KMS-11 (cell line): ENCODE measurements around the gene GRM7.

Source experiments
- H2AFZ ChIP-seq: fragments of 200-600 bp; sonication (generic); 2 replicates; pipeline ENCODE4 v1.6.1; 2016; ENCODE audit warnings: antibody characterized with exemption, mixed run types, low read depth
- H3K27ac ChIP-seq: fragments of 200-600 bp; sonication (generic); 2 replicates; pipeline ENCODE4 v1.6.1; 2016; ENCODE audit warnings: mild to moderate bottlenecking, mixed run types
- H3K27me3 ChIP-seq: fragments of 200-600 bp; sonication (generic); 2 replicates; pipeline ENCODE4 v1.6.1; 2017; ENCODE audit warnings: mild to moderate bottlenecking, low read depth, mixed run types, moderate library complexity; ENCODE audit not compliant: insufficient read depth
- H3K36me3 ChIP-seq: fragments of 200-600 bp; sonication (generic); 2 replicates; pipeline ENCODE4 v1.6.1; 2017; ENCODE audit warnings: mild to moderate bottlenecking, mixed run types; ENCODE audit not compliant: insufficient read depth
- H3K4me1 ChIP-seq: fragments of 200-600 bp; sonication (generic); 2 replicates; pipeline ENCODE4 v1.6.1; 2016; ENCODE audit warnings: mild to moderate bottlenecking, low read depth, mixed run types; ENCODE audit not compliant: poor library complexity, severe bottlenecking
- H3K4me2 ChIP-seq: fragments of 200-600 bp; sonication (generic); 2 replicates; pipeline ENCODE4 v1.7.0; 2016; ENCODE audit warnings: mild to moderate bottlenecking, mixed run types
- H3K4me3 ChIP-seq: fragments of 200-600 bp; sonication (generic); IDR thresholded peaks from 2 replicates; pipeline ENCODE4 v1.6.1; 2017; ENCODE audit warnings: low read depth, low read length, mixed read lengths; ENCODE audit not compliant: insufficient read depth
- H3K79me2 ChIP-seq: fragments of 200-600 bp; sonication (generic); 2 replicates; pipeline ENCODE4 v1.6.1; 2016; ENCODE audit warnings: low read depth, mixed run types; ENCODE audit not compliant: insufficient read depth
- H3K9ac ChIP-seq: fragments of 200-600 bp; sonication (generic); 2 replicates; pipeline ENCODE4 v1.6.1; 2016; ENCODE audit warnings: mild to moderate bottlenecking, mixed run types
- H4K20me1 ChIP-seq: fragments of 200-600 bp; sonication (generic); 2 replicates; pipeline ENCODE4 v1.6.1; 2016; ENCODE audit warnings: mild to moderate bottlenecking, mixed run types; ENCODE audit not compliant: insufficient read depth
- CTCF ChIP-seq: fragments of 200-600 bp; sonication (generic); conservative IDR thresholded peaks from 2 replicates; pipeline ENCODE4 v1.6.1; 2017; ENCODE audit warnings: low read depth, mild to moderate bottlenecking, antibody characterized with exemption, low read length, moderate library complexity, mixed read lengths

Gene GRM7

GRCh38 chr3:7667774-7668173 is 806.9 kb downstream of the GRM7 start:
- H3K4me3 ChIP-seq = no peak overlapping the region
- H3K27ac ChIP-seq = no peak overlapping the region
- H3K9ac ChIP-seq = no peak overlapping the region
- H3K4me1 ChIP-seq = no peaks in the 10 kb centered on the region
- no peak overlapping the region for H3K4me2 ChIP-seq
- no peaks in the 10 kb centered on the region for H3K79me2 ChIP-seq
- no peaks in the 10 kb centered on the region for H3K27me3 ChIP-seq
- no peaks in the 10 kb centered on the region for H3K36me3 ChIP-seq
- TF ChIP-seq CTCF = no peak
- H2AFZ ChIP-seq = no peak overlapping the region
- no peaks in the 10 kb centered on the region for H4K20me1 ChIP-seq

- Histone ChIP-seq H3K9ac (no peak overlapping the region), H3K4me1 (no peaks in the 10 kb centered on the region), H3K4me2 (no peak overlapping the region), H4K20me1 (no peaks in the 10 kb centered on the region), H3K4me3 (no peak overlapping the region), H2AFZ (no peak overlapping the region), H3K27ac (no peak overlapping the region), H3K27me3 (no peaks in the 10 kb centered on the region), H3K36me3 (no peaks in the 10 kb centered on the region), H3K79me2 (no peaks in the 10 kb centered on the region)
- TF ChIP-seq CTCF = no peak
Measured at GRCh38 chr3:7669641-7670040, 808.7 kb downstream of the GRM7 start.

GRCh38 chr3:7678521-7678920 is 817.6 kb downstream of the GRM7 start:
- no peaks in the 10 kb centered on the region for H3K4me1 ChIP-seq
- H3K27me3 ChIP-seq = no peaks in the 10 kb centered on the region
- no peak overlapping the region for H3K9ac ChIP-seq
- no peak overlapping the region for H2AFZ ChIP-seq
- H4K20me1 ChIP-seq = no peaks in the 10 kb centered on the region
- no peak overlapping the region for H3K27ac ChIP-seq
- no peak overlapping the region for H3K4me3 ChIP-seq
- no peaks in the 10 kb centered on the region for H3K79me2 ChIP-seq
- TF ChIP-seq CTCF = no peak
- no peak overlapping the region for H3K4me2 ChIP-seq
- H3K36me3 ChIP-seq = no peaks in the 10 kb centered on the region

GRCh38 chr3:7682822-7683229 is 821.9 kb downstream of the GRM7 start:
- no peak for TF ChIP-seq CTCF
- no peaks in the 10 kb centered on the region for H3K36me3 ChIP-seq
- no peak overlapping the region for H3K4me2 ChIP-seq
- H2AFZ ChIP-seq = no peak overlapping the region
- H3K79me2 ChIP-seq = no peaks in the 10 kb centered on the region
- H3K27ac ChIP-seq = no peak overlapping the region
- H3K27me3 ChIP-seq = no peaks in the 10 kb centered on the region
- no peak overlapping the region for H3K9ac ChIP-seq
- no peak overlapping the region for H3K4me3 ChIP-seq
- H4K20me1 ChIP-seq = no peaks in the 10 kb centered on the region
- no peaks in the 10 kb centered on the region for H3K4me1 ChIP-seq

- H3K79me2 ChIP-seq = no peaks in the 10 kb centered on the region
- H3K27ac ChIP-seq = no peak overlapping the region
- H3K9ac ChIP-seq = no peak overlapping the region
- no peak overlapping the region for H3K4me3 ChIP-seq
- no peaks in the 10 kb centered on the region for H3K27me3 ChIP-seq
- H3K36me3 ChIP-seq = no peaks in the 10 kb centered on the region
- no peaks in the 10 kb centered on the region for H3K4me1 ChIP-seq
- H3K4me2 ChIP-seq = no peak overlapping the region
- no peak for TF ChIP-seq CTCF
- H2AFZ ChIP-seq = no peak overlapping the region
- no peaks in the 10 kb centered on the region for H4K20me1 ChIP-seq
Measured at GRCh38 chr3:7683426-7683825, 822.5 kb downstream of the GRM7 start.
